ENCODE results near the gene OR51D1. TPM values are rescaled to one million over a fixed set of nuclear protein-coding genes. Genes with fewer than 3 reads are reported as not detected.

OR51D1 gene
- total and polyA plus RNA-seq, 9 of the 15 experiments (the other 6 are each of a cell fraction or from before 2014, with no cell fraction given), result not detected

- TF ChIP-seq MBD1 (CRISPR knock-in tag; IDR thresholded peaks at IDR 0.05) (no peak), FOXK1 (CRISPR knock-in tag; IDR thresholded peaks at IDR 0.05; ENCODE audit: borderline replicate concordance) (no peak), CREB5 (CRISPR knock-in tag; IDR thresholded peaks at IDR 0.05) (no peak), ARID1B (IDR thresholded peaks at IDR 0.05) (no peak), CTBP1 (IDR thresholded peaks at IDR 0.05; ENCODE audit: borderline replicate concordance) (0 out of 2 replicates have a peak, but pooled peaks have one; percentile 26), MYC (IDR thresholded peaks at IDR 0.05; ENCODE audit: low read depth, low read length) (peak; percentile 72; the same call in 1 of the 2 replicates), MYC (CRISPR knock-in tag; IDR thresholded peaks at IDR 0.05; ENCODE audit: borderline replicate concordance, low read depth) (no peak), NBN (IDR thresholded peaks at IDR 0.05; ENCODE audit: low read depth) (no peak), CTCF (IDR thresholded peaks at IDR 0.05 in 2 of 3, conservative IDR thresholded peaks at IDR 0.05 in 1 of 3; ENCODE audit: insufficient read depth in 2 of 3, low read depth in 1 of 3, low read length in 3 of 3) (peak; percentile 84 to 91 (median 88)), ZNF583 (CRISPR knock-in tag; IDR thresholded peaks at IDR 0.05) (no peak), CEBPB (tag; IDR thresholded peaks at IDR 0.05) (no peak), XRCC4 (IDR thresholded peaks at IDR 0.05; ENCODE audit: extremely low read depth, insufficient read depth, insufficient read length) (no peak), ARID2 (IDR thresholded peaks at IDR 0.05) (peak; percentile 83), SIRT6 (IDR thresholded peaks at IDR 0.05; ENCODE audit: low read depth, low read length) (no peak), ZNF24 (IDR thresholded peaks at IDR 0.05) (no peak), TAF9B (IDR thresholded peaks at IDR 0.05; ENCODE audit: partially characterized antibody) (no peak), ZBTB26 (CRISPR knock-in tag; IDR thresholded peaks at IDR 0.05) (no peak), THAP12 (CRISPR knock-in tag; IDR thresholded peaks at IDR 0.05) (no peak)
Measured at GRCh38 chr11:4636962-4637661, at the start of gene OR51D1 (continued).

All from K562 (cell line).